Skin epidermis (tissue), 12 donors: ENCODE measurements around the gene MYMX.
"Not testable (repeated sequence)": the region's sequence is repeated elsewhere in the genome, so short reads cannot be mapped to it uniquely, and the experiment has no call there.

Experiments used
- H3K27ac ChIP-seq, 21 experiments: fragments of 200-600 bp; sonication (generic) in 11 of 21; one replicate each; pipeline ENCODE4 v1.5.0; 2020; ENCODE audit warnings: mild to moderate bottlenecking in 3 of 21, inconsistent platforms in 2 of 21, moderate library complexity in 2 of 21
- H3K4me3 ChIP-seq, 7 experiments: fragments of 200-600 bp; sonication (generic) in 2 of 7; one replicate each; pipeline ENCODE4 v1.5.0; 2020; ENCODE audit warnings: inconsistent platforms in 2 of 7, mild to moderate bottlenecking in 2 of 7, moderate library complexity in 1 of 7

Gene MYMX

GRCh38 chr6:44228433-44228832 lies 11.7 kb downstream of the MYMX start:
- Histone ChIP-seq H3K4me3 (no peak overlapping the region), H3K27ac (peak overlapping the region in 3 of 21 experiments; percentile 36 to 74 (median 47))

DNA sequence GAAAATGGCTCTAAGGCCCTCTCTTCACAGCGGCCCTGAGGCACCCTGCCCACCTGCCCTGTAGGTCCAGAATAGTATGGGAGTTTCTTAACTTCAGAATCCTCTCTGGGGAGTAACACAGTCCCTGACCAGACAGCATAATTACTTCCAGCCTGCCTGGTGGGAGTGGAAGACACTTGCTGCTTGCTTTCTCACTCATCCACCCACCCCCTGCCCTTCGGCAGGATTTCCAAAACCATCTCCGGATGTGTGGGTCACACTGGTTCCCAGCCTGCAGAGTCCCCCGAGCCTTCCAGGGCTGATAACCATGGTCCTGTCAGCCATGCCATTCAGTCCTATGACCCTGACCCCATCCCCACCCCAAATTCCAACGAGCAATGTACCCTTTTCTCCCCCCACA lies 12.1 kb downstream of the MYMX start:
- Histone ChIP-seq H3K27ac (peak overlapping the region in 3 of 21 experiments; percentile 36 to 74 (median 47)), H3K4me3 (no peak overlapping the region)

DNA sequence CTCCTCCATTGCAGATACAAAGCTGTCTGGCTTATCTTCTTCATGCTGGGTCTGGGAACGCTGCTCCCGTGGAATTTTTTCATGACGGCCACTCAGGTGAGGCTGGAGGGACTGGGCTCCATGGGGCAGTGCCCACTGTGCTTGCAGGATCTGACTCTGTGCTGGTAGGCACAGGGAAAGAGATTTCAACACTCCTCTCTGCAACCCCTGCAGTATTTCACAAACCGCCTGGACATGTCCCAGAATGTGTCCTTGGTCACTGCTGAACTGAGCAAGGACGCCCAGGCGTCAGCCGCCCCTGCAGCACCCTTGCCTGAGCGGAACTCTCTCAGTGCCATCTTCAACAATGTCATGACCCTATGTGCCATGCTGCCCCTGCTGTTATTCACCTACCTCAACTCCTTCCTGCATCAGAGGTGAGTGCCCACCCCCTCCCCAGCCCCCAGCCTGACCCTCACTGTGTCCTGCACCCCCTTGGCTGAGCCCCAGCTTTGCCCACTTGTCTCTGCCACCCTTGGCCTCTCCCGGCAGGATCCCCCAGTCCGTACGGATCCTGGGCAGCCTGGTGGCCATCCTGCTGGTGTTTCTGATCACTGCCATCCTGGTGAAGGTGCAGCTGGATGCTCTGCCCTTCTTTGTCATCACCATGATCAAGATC lies 12.8 kb downstream of the MYMX start:
- H3K27ac ChIP-seq = peak overlapping the region in 3 of 21 experiments; percentile 2 to 24 (median 10)
- H3K4me3 ChIP-seq = no peak overlapping the region

DNA sequence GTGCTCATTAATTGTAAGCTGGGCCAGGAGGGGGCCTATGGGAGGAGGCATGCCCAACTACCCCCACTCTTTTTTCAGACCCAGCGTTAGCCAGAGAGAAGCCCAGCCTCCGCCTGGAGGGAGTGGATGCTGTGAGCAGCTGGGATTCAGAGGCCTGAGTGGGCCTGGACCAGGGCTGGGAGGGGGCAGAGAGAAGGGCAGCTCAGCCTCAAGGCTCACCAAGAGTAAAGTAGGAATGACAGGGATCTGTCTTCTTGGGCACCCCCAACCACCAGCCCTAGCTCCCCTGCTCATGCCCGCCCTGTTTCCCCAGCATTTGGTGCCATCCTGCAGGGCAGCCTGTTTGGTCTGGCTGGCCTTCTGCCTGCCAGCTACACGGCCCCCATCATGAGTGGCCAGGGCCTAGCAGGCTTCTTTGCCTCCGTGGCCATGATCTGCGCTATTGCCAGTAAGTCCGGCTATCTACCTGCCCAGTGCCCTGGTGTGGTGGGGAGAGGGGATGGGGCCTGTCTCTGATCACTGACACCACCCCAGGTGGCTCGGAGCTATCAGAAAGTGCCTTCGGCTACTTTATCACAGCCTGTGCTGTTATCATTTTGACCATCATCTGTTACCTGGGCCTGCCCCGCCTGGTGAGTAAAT lies 13.4 kb downstream of the MYMX start:
- Histone ChIP-seq H3K4me3 (no peak overlapping the region), H3K27ac (peak overlapping the region in 4 of 21 experiments; percentile 2 to 24 (median 8))

- H3K27ac ChIP-seq = not testable (repeated sequence)
These were observed 14.7 kb downstream of the MYMX start for GRCh38 chr6:44231426-44231825.

GRCh38 chr6:44232676-44233566 lies 16.2 kb downstream of the MYMX start:
- H3K27ac ChIP-seq = peak overlapping the region in 14 of 21 experiments; percentile 7 to 78 (median 58)
- H3K4me3 ChIP-seq = no peak overlapping the region

More at GRCh38 chr6:44231426-44231825, 14.7 kb downstream of the MYMX start:
- H3K4me3 ChIP-seq = not testable (repeated sequence)

DNA sequence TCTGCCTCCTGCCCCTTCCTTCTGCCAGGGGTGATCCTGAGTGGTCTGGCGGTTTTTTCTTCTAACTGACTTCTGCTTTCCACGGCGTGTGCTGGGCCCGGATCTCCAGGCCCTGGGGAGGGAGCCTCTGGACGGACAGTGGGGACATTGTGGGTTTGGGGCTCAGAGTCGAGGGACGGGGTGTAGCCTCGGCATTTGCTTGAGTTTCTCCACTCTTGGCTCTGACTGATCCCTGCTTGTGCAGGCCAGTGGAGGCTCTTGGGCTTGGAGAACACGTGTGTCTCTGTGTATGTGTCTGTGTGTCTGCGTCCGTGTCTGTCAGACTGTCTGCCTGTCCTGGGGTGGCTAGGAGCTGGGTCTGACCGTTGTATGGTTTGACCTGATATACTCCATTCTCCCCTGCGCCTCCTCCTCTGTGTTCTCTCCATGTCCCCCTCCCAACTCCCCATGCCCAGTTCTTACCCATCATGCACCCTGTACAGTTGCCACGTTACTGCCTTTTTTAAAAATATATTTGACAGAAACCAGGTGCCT lies 16.9 kb downstream of the MYMX start:
- Histone ChIP-seq H3K4me3 (no peak overlapping the region), H3K27ac (peak overlapping the region in 16 of 21 experiments; percentile 3 to 78 (median 52))

DNA sequence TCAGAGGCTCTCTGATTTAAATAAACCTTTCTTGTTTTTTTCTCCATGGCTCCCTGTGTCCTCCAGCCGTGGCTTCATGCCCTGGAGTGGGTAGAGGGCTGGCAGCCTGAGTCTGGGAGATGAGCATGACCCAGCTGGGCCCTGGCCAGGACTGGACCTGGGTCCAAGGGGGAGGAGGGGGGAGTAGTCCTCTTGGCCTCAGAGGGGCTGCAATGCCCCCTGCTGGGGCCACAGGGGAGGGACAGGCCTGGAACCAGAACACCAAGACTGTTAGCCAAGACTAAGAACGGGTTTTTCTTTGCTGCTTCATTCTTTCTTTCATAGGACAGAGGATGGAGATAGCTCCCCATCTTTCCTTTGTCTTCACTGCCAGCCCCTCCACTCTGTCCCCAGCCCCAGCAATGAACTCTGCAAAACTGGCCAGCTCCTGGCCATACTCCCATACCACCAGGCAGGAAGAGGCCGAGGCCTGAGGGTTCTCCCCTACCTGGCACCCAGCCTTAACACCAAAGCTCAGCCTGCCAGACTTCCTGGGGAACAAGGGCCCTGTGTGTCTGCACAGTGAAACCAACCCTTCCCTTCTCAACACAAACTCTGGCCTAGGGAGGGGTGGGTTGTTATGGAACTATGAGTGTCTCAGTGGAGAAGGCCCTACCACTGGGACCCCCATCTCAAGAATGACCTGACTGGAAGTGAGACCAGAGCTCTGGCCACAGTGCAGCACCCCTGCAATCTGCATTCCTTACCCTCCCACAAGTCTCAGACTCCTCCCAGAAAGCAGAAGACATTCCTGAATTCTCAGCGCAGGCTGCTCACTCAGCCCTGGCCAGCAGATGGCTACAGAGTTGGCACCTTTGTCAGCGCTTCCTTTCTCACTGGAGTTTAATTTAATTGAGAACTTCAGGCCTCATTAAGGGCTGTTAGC lies 17.6 kb downstream of the MYMX start:
- Histone ChIP-seq H3K27ac (peak overlapping the region in 19 of 21 experiments; percentile 3 to 78 (median 48)), H3K4me3 (no peak overlapping the region)

GRCh38 chr6:44235269-44235668 lies 18.5 kb downstream of the MYMX start:
- Histone ChIP-seq H3K4me3 (no peak overlapping the region), H3K27ac (peak overlapping the region in 12 of 21 experiments; percentile 0 to 78 (median 49))

DNA sequence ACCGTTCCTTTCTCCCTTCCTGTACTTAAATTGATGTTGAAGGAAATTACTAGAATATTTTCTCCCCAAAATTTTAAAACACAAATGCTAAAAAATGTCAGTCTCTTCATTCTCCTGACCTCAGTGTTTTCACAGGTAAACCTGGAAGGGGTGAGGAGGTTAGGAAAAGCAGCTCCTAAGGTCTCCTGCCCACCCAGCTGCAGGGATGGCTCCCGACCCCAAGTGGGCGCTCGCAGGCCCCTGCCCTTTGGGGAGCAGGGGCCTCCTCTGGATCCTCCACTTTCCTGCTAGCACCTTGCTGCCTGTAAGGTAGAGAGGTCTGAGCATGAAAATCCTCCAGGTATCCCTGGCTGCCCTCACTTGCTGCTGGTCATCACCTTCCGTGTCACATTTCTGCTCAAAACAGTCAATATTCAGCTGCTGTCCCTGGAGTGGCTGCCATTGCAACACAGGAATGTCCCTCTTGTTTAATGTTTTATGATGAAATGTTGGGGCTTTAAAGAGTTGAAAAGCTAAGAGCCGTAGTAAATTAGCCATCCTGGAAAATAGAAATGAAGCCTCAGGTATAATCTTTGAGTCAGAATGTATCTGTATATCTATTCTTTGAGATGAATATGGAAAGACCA lies 19.3 kb downstream of the MYMX start:
- Histone ChIP-seq H3K4me3 (no peak overlapping the region), H3K27ac (peak overlapping the region in 4 of 21 experiments; percentile 20 to 60 (median 42))

GRCh38 chr6:44237021-44237812 lies 20.5 kb downstream of the MYMX start:
- peak overlapping the region; percentile 41 to 70 (median 55) for H3K4me3 ChIP-seq
- H3K27ac ChIP-seq = peak overlapping the region; percentile 57 to 93 (median 89)

GRCh38 chr6:44237813-44238433 lies 21.2 kb downstream of the MYMX start:
- H3K27ac ChIP-seq = peak overlapping the region; percentile 57 to 93 (median 89)

GRCh38 chr6:44238687-44239350 lies 22.1 kb downstream of the MYMX start:
- peak overlapping the region in 2 of 21 experiments; percentile 88 to 91 for H3K27ac ChIP-seq

More at GRCh38 chr6:44237813-44238433, 21.2 kb downstream of the MYMX start:
- H3K4me3 ChIP-seq = peak overlapping the region; percentile 41 to 70 (median 55)

GRCh38 chr6:44243345-44243744 lies 26.6 kb downstream of the MYMX start:
- no peak overlapping the region for H3K4me3 ChIP-seq

More at GRCh38 chr6:44238687-44239350, 22.1 kb downstream of the MYMX start:
- no peak overlapping the region for H3K4me3 ChIP-seq

GRCh38 chr6:44245391-44245911 lies 28.7 kb downstream of the MYMX start:
- H3K27ac ChIP-seq = peak overlapping the region in 19 of 21 experiments; percentile 67 to 98 (median 92)

More at GRCh38 chr6:44243345-44243744, 26.6 kb downstream of the MYMX start:
- no peak overlapping the region for H3K27ac ChIP-seq

More at GRCh38 chr6:44245391-44245911, 28.7 kb downstream of the MYMX start:
- peak overlapping the region; percentile 69 to 99 (median 89) for H3K4me3 ChIP-seq
